Ureter (tissue), 1 donor: Measurements from ENCODE around the gene KLHL1. TPM values are rescaled to one million over a fixed set of nuclear protein-coding genes. Genes with fewer than 3 reads are reported as not detected.

ENCODE experiments used
- DNase-seq: peaks from one replicate; pipeline ENCODE4 v3.0.0-alpha.2; 2020; ENCODE audit warnings: low spot score
- total RNA-seq: library from RNA; stranded (reverse); gene quantifications from one replicate; pipeline ENCODE4 v1.2.4, GENCODE V29; 2023
- donor health status: DM: yes; HTN: yes; CAD: no.

KLHL1 gene
- total RNA-seq, 1 donor from 2014 or later, result not detected

DNA sequence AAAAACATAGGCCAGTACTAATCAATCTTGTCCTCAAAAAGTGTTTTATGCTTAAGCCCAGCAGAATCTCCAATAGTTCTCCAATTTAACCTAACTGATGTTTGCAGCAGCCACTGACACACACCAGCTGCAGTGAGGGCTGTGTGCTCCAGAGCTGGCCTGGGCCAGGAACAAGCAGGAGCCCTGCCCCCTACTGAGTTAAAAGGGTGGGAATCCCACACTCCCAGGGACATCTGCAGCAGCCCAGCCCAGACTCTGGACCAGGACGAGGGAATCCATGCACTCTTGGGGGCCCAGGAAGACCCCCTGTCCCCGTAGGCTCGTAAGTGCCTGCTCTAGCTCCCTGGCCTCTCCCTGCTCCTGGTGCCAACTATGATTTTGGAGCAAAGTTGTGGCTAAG is 92.1 kb downstream of the KLHL1 start:
- no peak for DNase-seq

DNA sequence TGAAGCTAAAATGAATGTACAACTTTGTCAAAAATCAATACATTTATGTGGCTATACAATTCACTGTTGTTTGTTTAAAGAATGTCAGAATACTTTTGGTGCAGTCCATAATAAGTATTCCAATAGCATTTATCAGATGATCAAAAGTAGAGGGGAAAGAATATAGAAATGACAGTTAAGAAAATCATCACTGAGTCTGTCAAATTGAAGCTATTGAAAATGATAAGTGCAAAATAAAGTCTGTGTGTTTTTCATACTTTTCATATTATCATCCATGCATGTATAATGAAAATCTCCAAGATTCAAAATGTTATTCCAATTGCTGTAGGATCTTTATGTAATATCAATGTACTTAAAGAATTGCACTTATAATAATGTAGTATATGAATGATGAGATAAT is 93.9 kb downstream of the KLHL1 start:
- no peak for DNase-seq

- DNase-seq, result no peak
Observed at GRCh38 chr13:69999875-70000274, 108.4 kb downstream of the KLHL1 start.

DNA sequence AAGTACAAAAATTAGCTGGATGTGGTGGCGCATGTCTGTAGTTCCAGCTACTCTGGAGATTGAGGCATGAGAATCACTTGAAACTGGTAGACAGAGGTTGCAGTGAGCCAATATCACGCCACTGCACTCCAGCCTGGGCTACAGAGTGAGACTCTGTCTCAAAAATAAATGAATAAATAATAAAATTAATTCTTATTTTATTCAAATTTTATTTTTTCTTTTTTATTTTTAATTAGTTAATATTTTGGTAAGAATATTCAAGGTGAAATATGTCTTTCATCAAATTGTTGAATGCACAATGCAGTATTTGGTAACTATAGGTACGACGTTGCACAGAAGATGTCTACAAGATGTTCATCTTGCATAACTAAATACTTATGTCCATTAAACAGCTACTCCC is 111.2 kb downstream of the KLHL1 start:
- DNase-seq, result no peak

DNA sequence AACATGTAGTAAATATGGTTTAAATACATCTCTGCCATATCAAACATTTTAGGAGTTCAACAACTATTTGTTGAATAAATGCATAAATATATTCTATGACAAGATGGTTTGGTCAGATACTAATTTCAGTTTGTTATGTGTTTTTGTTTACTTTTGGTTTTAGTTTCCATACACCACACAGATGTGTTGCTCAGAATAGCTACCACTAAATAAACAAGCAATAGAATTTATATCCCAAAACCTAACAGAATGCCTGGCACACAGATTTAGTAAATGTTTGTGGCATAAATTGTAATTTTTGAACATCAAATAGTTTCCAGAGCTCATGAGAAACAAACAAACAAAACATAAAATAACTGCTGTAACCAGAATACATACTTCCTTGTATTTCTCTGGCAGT is 127.5 kb downstream of the KLHL1 start:
- no peak for DNase-seq

- DNase-seq, result no peak
Observed at GRCh38 chr13:69975496-69975895, 132.8 kb downstream of the KLHL1 start.

- DNase-seq, result no peak
Observed at GRCh38 chr13:69970520-69970919, 137.7 kb downstream of the KLHL1 start.

DNA sequence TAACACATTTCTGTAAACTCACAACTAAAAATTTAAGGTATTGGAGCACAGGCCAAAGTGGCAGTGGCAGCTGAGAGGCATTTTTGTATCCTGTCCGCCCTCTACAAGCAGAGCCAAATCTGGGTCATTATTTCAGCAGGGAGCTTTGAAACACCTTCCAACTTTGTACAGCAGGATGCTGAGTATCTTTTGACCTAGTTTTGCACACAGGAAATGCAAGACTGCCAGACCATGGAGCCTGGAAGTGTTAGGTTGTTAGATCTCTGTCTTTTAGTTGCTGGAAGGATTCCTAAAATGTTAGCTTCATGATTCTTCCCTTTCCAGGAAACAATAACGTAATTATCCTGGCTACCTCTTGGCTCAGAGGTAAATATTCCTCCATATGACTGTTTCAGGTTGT is 149.2 kb downstream of the KLHL1 start:
- no peak for DNase-seq

GRCh38 chr13:69956839-69957238 is 151.4 kb downstream of the KLHL1 start:
- DNase-seq, result no peak

- DNase-seq, result no peak
Observed at GRCh38 chr13:69956349-69956748, 151.9 kb downstream of the KLHL1 start.

DNA sequence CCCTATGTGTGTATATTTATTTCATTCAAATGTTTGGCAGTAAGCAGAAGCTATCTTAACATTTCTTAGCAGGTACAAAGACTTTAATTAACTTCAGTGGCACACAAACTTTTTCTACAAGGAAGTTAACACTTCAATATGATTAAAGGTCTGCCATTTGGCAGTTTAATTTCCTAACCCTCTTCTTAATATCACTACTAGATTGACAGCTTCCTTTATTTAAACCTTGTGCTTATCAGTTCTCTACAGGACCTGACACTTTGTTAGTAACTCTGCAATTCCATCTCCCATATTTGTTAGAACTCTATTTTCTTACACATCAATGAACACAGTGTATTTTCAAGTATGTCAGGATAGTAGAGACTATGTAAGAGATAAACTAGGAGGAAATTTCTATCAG is 153.0 kb downstream of the KLHL1 start:
- DNase-seq, result no peak

DNA sequence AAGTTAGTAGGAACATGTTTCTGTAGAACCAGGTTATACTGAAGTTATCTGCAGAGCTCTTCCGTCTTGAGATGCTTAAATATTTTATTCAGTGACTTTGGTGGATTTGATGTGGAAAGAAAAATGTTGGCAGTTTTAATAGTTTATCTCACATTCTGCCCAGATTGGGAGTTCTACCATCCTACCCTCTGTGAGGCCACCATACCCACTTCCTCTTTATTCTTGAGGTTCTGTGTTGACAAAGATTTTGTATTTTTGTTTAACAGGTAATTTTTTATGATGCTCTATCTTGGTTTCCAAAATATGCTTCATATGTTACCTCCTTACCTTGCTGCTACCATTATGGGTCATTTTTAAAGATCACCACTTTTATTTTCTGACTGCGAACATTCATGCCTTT is 156.8 kb downstream of the KLHL1 start:
- DNase-seq, result no peak

GRCh38 chr13:69950160-69950559 is 158.1 kb downstream of the KLHL1 start:
- DNase-seq, result no peak

DNA sequence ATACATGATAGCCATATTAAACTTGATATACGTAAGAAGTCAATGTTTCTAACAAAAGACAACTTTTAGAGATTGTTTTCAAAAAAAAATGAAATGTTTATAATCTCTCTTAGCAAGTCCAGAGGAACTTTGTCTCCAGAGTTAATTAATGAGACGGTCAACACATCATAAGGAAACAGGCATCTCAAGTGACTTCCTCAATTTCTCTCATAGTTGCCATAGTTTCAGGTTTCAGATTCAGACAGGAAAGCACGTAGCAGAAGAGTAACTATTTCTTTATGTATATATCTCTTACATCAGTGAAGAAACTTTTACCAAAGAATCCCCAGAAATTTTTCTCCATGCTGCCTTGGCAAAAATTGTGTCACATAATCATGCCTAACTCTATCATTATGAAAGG is 160.2 kb downstream of the KLHL1 start:
- DNase-seq, result no peak

- DNase-seq, result no peak
Observed at GRCh38 chr13:69947582-69947981, 160.7 kb downstream of the KLHL1 start.

- DNase-seq, result no peak
Observed at GRCh38 chr13:69946511-69946910, 161.7 kb downstream of the KLHL1 start.

DNA sequence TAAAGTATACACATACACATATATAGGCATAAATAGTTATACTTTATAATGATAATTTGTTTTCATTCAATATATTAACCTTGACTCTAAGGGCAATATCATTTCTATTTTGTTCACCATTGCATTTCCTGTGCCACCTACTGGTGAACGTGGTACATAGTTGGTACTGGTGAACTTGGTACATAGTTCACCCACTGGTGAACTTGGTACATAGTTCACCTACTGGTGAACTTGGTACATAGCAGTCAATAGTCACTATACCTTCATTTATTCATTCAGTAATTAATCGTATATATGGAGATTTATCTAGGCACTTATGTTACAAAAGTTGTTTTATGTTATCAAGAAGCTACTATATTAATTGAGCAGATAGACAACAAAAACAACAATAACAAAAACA is 173.2 kb downstream of the KLHL1 start:
- no peak for DNase-seq

GRCh38 chr13:69928262-69928661 is 180.0 kb downstream of the KLHL1 start:
- no peak for DNase-seq

GRCh38 chr13:69921156-69921555 is 187.1 kb downstream of the KLHL1 start:
- DNase-seq, result no peak

DNA sequence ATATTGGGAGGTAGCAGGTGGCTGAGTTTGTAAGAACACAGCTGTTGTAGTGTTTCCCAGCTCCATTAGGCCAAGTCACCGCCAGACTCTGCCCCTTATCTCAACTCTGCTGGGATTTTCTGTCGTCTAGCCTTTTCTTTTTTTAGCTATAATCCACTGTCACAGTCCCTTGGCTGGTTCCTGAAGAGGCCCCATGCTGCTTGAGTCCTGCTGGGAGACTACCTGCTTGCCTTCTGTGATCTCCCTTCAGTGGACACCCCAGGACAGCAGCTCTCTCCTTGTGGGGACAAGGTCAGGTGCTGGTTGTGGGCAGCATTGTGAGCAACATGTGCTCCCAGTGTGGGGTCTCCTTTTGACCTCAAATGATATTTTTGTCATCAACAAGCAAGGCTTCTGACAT is 195.6 kb downstream of the KLHL1 start:
- no peak for DNase-seq

DNA sequence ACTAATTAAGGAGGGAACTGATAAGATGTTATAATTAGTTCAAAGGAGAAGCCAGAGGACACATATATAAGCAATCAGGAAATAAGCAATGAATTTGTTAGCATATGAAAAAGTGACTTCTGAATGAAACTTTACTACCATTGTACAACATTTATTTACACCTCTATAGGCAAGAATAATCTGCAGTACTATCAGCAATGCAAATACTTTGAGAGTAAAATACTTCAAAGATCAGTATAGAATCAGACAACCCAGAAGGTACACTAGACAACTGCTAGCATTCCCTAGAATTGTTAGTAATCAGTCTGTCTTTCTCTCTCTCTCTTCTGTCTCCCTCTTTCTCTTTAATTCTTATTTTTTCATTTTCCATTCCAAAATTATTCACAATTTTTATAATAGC is 197.5 kb downstream of the KLHL1 start:
- no peak for DNase-seq

DNA sequence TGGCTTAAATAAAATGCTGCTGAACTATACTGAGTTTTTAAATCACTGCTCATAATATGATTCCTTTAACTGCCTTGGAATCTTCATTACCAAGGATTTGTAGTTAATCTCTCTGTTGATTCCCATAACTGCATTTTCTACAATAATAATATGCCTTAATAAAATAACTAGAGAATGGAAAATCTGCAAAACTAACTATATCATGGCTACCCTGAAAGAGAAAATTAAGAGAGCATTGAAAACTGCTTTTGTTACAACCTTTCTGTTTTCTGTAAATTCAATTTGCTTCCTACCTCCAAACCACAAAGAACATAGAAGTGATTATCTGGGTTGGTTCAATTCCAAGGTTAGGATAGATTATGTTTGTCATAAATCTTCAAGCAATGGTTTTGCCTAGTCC is 203.5 kb downstream of the KLHL1 start:
- DNase-seq, result no peak

GRCh38 chr13:69903081-69903480 is 205.2 kb downstream of the KLHL1 start:
- no peak for DNase-seq

GRCh38 chr13:69882451-69882850 is 225.8 kb downstream of the KLHL1 start:
- DNase-seq, result no peak

- DNase-seq, result no peak
Observed at GRCh38 chr13:69879936-69880335, 228.3 kb downstream of the KLHL1 start.
